NCI-H2196 treated with DMSO at 0.1 percent for 48 hours (cell line): ENCODE data around the gene SSBP2.

Source experiments
- DNase-seq: peaks from one replicate; lab custom pipeline; 2025; ENCODE audit not compliant: unreplicated experiment; lab: John Stamatoyannopoulos, UW

SSBP2 gene

GRCh38 chr5:81767097-81767496 lies 16.2 kb upstream of the SSBP2 start:
- DNase-seq: no peak

GRCh38 chr5:81766611-81767010 lies 15.7 kb upstream of the SSBP2 start:
- DNase-seq: no peak

- no peak for DNase-seq
Measured at GRCh38 chr5:81763294-81763928, 12.5 kb upstream of the SSBP2 start.

- DNase-seq: no peak
Measured at GRCh38 chr5:81762853-81763252, 12.0 kb upstream of the SSBP2 start.

GRCh38 chr5:81762401-81762800 lies 11.5 kb upstream of the SSBP2 start:
- no peak for DNase-seq

- DNase-seq: no peak
Measured at GRCh38 chr5:81761970-81762369, 11.1 kb upstream of the SSBP2 start.

DNA sequence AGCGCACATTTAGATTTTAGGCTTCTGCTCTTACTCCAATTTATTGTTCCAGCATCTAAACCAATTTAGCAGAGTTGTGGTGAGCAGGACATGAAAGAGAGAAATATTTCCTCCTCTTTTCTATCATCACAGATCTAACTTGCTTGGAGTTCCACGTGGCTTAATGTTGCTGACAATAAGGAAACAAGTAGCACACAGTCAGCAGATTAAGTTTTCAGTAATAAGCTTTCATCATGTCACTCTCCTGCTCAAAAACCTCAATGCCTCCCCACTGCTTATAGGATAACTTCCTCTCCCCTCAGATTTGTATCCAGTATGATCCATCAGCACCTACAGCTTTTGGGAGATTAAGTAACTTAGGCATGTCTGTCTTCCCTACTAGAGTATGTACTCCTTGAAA lies 10.4 kb upstream of the SSBP2 start:
- DNase-seq: no peak

- no peak for DNase-seq
Measured at GRCh38 chr5:81760521-81760920, 9.6 kb upstream of the SSBP2 start.

- no peak for DNase-seq
Measured at GRCh38 chr5:81759632-81760005, 8.7 kb upstream of the SSBP2 start.

- DNase-seq: no peak
Measured at GRCh38 chr5:81757404-81757803, 6.5 kb upstream of the SSBP2 start.

- no peak for DNase-seq
Measured at GRCh38 chr5:81756016-81756415, 5.1 kb upstream of the SSBP2 start.

GRCh38 chr5:81755320-81755719 lies 4.4 kb upstream of the SSBP2 start:
- DNase-seq: no peak

- DNase-seq: no peak
Measured at GRCh38 chr5:81754621-81755020, 3.7 kb upstream of the SSBP2 start.

- DNase-seq: no peak
Measured at GRCh38 chr5:81753429-81753828, 2.5 kb upstream of the SSBP2 start.

- no peak for DNase-seq
Measured at GRCh38 chr5:81752644-81752963, 1.7 kb upstream of the SSBP2 start.

DNA sequence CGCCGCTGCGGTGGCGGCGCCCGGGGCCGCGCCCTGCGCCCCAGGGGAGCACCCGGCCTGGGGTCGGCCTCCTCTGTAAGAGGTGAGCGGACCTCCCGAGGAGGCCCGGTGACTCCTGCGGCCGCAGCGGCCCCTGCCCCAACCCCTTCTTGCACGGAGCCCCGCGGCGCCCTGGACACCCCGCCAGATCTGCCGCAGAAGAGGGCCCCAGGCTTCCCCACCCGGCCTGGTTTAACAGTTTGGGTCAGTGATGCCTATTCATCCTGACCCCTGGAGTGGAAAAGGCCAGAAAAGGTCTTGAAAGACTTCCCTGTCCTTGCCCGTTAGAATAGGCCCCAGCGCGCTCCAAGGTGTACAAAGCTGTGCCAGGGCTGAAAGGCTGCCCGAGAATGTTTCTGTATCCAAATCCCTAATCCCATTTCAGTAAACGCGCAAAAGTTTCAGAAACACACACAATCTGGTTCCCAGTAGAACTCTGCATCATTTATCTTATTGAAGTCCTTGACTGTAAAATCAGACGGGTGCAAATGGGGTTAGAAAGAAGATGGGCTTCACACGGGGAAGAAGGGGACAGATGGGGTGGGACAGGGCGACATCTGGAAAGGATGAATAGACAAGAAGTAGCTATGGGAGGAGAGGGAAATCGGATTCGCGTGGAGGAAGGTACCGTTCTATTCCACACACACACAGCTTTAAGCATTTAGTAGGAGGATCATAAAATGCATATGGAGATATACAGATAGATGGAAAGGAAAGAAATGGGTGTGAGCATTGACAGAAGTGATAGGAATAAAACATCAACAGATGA lies 1.1 kb upstream of the SSBP2 start:
- DNase-seq: no peak

DNA sequence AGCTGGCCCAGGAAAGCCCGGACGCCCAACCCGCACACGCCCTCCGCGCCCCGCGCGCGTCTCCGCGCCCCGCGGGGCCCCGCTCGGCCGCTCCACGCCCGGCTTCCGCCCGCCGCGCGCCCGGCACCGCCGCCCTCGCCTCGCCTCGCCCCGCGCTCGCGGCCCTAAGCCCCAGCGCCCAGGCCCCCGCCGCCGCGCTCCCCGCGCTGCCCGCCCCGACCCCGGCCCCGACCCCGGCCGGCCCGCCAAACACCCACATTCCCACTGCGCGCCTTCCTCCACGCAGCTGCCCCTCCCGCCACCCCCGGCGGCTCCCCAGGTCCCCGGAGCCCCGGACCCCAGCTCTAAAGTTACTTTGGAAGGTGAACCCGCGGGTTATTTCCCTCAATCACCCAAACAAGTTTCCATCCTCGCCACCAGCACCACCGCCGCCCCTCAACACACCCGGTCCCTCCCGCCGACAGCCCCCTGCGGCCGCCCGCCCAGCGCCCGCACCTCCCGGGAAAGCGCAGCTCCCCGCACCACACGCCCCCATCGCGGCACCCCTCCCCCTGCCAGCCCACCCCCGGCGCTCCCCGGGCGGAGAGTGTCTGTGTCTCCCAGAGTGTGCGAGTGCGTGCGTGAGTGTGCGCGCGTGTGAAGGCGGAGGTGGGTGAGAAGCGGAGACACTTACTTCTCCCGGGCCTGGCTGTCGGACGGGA lies 439 bp downstream of the SSBP2 start:
- no peak for DNase-seq

GRCh38 chr5:81749561-81750307 lies 1.2 kb downstream of the SSBP2 start:
- no peak for DNase-seq

- no peak for DNase-seq
Measured at GRCh38 chr5:81749192-81749560, 1.7 kb downstream of the SSBP2 start.

DNA sequence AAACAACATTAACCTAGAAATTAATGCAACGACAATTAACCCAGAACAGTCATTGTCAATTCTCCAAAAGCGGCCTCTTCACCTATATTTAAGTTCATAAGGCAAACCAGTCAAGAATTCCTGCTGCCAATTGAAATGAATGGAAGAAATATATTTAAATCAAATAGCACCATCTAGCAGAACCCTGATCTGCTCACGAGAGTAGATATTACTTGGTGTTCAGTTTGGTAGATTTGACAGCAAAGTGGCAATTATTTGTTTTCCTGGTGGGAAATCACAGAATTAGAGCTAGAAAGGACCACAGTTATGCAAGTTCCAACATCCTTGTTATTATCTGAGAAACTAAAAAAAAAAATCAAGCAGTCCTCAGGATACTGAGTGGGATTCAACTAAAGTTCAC lies 2.3 kb downstream of the SSBP2 start:
- DNase-seq: no peak

GRCh38 chr5:81747030-81747429 lies 3.9 kb downstream of the SSBP2 start:
- DNase-seq: no peak

DNA sequence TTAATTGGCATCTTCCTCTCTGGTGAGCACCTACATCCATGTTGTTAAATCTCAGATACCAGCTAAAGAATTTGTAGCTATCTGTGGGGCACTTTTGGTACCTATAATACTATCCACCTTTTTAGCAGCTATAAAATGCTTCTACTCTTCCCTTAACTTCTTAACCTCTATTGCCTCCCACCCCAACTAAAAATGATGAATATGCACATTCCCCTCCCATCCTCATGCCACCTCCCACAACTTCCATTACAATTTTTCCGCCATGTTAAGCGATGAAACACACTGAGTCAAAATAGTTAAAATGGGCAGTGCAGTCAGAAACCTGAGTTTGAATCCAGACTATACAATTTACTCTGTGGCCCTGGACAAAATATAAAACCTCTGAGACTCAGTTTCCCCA lies 10.1 kb downstream of the SSBP2 start:
- no peak for DNase-seq
